Motor neuron (in vitro differentiated cells): Measurements from ENCODE around the gene RAB9B. TPM values are rescaled to one million over a fixed set of nuclear protein-coding genes. Genes with fewer than 3 reads are reported as not detected.

Source experiments
- ATAC-seq, 8 experiments: fragments of 200-7000 bp; cut with Tn5 transposase; replicated peaks in 6 of 8; 2 replicates each; pipeline ENCODE4 v1.8.0; 2021; ENCODE audit warnings: mild to moderate bottlenecking in 8 of 8, moderate library complexity in 8 of 8
- H3K27ac ChIP-seq, 2 donors: fragments of 250-450 bp; sonication (Bioruptor Pico); 2 replicates each; pipeline ENCODE4 v1.9.0; 2021; ENCODE audit warnings: antibody characterized with exemption in 2 of 2, mild to moderate bottlenecking in 2 of 2, moderate library complexity in 1 of 2
- H3K4me1 ChIP-seq, 2 donors: fragments of 250-450 bp; sonication (Bioruptor Pico); replicated peaks in 1 of 2; 2 replicates each; pipeline ENCODE4 v1.6.1; 2021; ENCODE audit warnings: antibody characterized with exemption in 2 of 2, mild to moderate bottlenecking in 2 of 2, moderate library complexity in 1 of 2
- H3K4me3 ChIP-seq, 5 donors: fragments of 250-450 bp; sonication (Bioruptor Pico); 2 replicates each; pipeline ENCODE4 v1.9.0; 2021; ENCODE audit warnings: antibody characterized with exemption in 5 of 5, mild to moderate bottlenecking in 5 of 5, moderate library complexity in 4 of 5
- WGBS, 10 experiments: fragments of 450-650 bp; shearing (Covaris generic); methylation state at CpG; one replicate each; pipeline ENCODE4 v1.0.0; 2022; 5-methylcytosine and 5-hydroxymethylcytosine counted together
- in situ Hi-C, 9 experiments: fragments of 400-800 bp; cut with MboI; loops; one replicate each; pipeline ENCODE4 v1.15.0; 2021; ENCODE audit warnings: low sequenced_read_pairs in 9 of 9, low pct_unique_long_range_greater_than_20kb in 2 of 9; ENCODE audit not compliant: unreplicated experiment in 9 of 9
- total RNA-seq, 8 experiments: library from RNA; unstranded; fragments of 300-600 nt; gene quantifications; 2 replicates each; pipeline versions ENCODE4 v1.2.3 to v1.2.4, GENCODE V29; 2022

Gene RAB9B
- total RNA-seq, 8 experiments from 2014 or later: 0.15 to 12.7 (median 6.5) TPM

- ATAC-seq: no peak
- WGBS, 10 experiments: 0 to 100% (median 47%) methylated on average over 1 to 2 of the region's 2 CpGs; no CpG with 5 or more reads in 5 of the 10 experiments
- Histone ChIP-seq H3K27ac (no peak overlapping the region), H3K4me1 (no peaks in the 10 kb centered on the region), H3K4me3 (no peak overlapping the region)
- in situ Hi-C loops: loop anchor here in 4 of 9 experiments (25.0 kb wide), 1 partner anchor 263 kb away; no protein-coding TSS in a partner anchor
Measured at GRCh38 chrX:103800318-103800717, 31.7 kb downstream of the RAB9B start.

DNA sequence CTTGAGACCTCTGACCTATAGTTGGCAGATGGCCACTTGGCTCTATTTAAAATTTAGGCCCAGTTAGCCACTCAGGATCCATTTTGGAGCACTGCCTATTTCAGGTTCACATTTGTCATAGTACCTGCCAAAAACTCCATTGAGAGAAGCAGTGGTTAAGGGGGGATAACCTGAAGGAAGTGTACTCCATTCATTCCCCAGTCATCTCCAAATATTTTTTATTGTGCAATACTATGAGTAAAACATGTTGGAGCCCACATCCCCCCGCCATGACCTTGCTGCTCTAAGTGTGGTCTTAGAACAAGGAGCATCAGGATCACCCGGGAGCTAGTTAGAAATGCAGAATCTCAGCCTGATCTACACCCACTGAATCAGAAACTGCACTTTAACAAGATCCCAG is 34.4 kb downstream of the RAB9B start:
- no peak overlapping the region for H3K27ac ChIP-seq
- H3K4me1 ChIP-seq: peaks cover 2 to 19% of the 10 kb centered on the region in 2 donors
- 32% methylated on average over 2 of the region's 2 CpGs; no CpG with 5 or more reads in 9 of the 10 experiments for WGBS, 10 experiments
- no peak overlapping the region for H3K4me3 ChIP-seq
- no peak for ATAC-seq
- in situ Hi-C loops: no loop called here

DNA sequence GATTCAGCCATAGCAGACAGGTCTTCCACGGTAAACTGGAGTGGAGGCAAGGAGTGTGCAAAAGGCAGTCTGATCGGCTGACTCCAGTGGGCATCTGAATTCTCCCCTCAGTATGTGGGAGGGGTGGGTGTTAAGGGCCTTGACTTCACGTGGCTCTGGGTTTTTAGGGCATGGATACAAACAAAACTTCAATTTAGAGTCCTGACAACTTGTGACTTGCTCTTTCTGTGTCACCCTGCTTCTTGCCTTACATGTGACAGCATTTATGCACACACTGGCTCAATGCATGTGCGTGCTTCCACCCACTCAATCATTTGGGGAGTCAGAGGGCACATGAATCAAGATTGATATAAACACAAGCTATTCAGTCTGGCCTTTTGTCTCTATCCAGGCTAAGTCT is 37.9 kb downstream of the RAB9B start:
- peaks cover 2 to 25% of the 10 kb centered on the region in 2 donors for H3K4me1 ChIP-seq
- 10 to 50% (median 14%) methylated on average over 1 to 2 of the region's 4 CpGs; no CpG with 5 or more reads in 7 of the 10 experiments for WGBS, 10 experiments
- H3K27ac ChIP-seq: peak overlapping the region in 1 of 2 donors; percentile 41
- in situ Hi-C loops: no loop called here
- ATAC-seq: peak in 5 of 8 experiments; percentile 76 to 90 (median 79)
- H3K4me3 ChIP-seq: no peak overlapping the region

GRCh38 chrX:103793545-103793940 is 38.5 kb downstream of the RAB9B start:
- H3K4me3 ChIP-seq: no peak overlapping the region
- peak overlapping the region in 1 of 2 donors; percentile 41 for H3K27ac ChIP-seq
- ATAC-seq: peak in 5 of 8 experiments; percentile 27 to 62 (median 46)
- WGBS, 10 experiments: 13 to 100% (median 20%) methylated on average over 1 to 2 of the region's 2 CpGs; no CpG with 5 or more reads in 7 of the 10 experiments
- in situ Hi-C loops: no loop called here
- peaks cover 2 to 25% of the 10 kb centered on the region in 2 donors for H3K4me1 ChIP-seq

DNA sequence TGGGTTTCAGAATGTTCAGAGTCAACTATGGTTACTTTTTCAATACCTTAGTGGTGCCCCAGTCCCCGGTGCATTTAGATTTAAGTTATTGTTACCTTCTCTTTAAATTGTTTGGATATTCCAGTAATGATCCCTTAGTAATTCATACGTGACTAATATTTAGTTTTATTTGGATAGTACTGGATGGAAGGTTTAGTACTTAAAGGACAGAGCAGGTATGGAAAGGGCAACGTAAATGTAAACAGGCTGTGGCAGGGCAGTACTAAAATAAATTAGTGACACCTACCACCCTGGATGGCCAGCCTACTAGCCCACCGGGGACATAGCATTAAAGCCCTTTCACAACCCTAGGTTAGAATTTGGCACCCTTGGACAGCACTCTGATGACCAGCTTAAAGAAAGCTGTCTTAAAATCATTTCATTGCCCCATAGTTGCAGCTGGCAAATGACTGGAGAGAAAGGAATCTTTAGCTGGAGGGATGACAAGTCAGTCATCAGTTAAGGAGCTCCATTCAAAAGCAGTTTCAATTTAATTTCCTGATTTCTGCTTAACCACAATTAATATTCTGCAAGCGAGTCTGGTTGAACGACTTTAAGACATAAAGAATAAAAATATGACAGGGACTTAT is 39.0 kb downstream of the RAB9B start:
- H3K4me1 ChIP-seq: peaks cover 2 to 25% of the 10 kb centered on the region in 2 donors
- no peak overlapping the region for H3K4me3 ChIP-seq
- ATAC-seq: peak in 1 of 8 experiments; percentile 56
- 0 to 57% (median 38%) methylated on average over 1 to 5 of the region's 6 CpGs; no CpG with 5 or more reads in 7 of the 10 experiments for WGBS, 10 experiments
- in situ Hi-C loops: no loop called here
- no peak overlapping the region for H3K27ac ChIP-seq

GRCh38 chrX:103791826-103792485 is 40.1 kb downstream of the RAB9B start:
- H3K4me3 ChIP-seq: no peak overlapping the region
- ATAC-seq: no peak
- 37 to 100% (median 67%) methylated on average over 1 to 2 of the region's 2 CpGs; no CpG with 5 or more reads in 3 of the 10 experiments for WGBS, 10 experiments
- H3K4me1 ChIP-seq: peaks cover 2 to 25% of the 10 kb centered on the region in 2 donors
- in situ Hi-C loops: no loop called here
- no peak overlapping the region for H3K27ac ChIP-seq

- Histone ChIP-seq H3K4me3 (no peak overlapping the region), H3K27ac (no peak overlapping the region), H3K4me1 (peaks cover 2 to 25% of the 10 kb centered on the region in 2 donors)
- ATAC-seq: peak in 3 of 8 experiments; percentile 29 to 39 (median 35)
- WGBS, 10 experiments: 30 to 80% (median 63%) methylated on average over 2 to 3 of the region's 4 CpGs; no CpG with 5 or more reads in 7 of the 10 experiments
- in situ Hi-C loops: no loop called here
Measured at GRCh38 chrX:103791228-103791627, 40.8 kb downstream of the RAB9B start.

DNA sequence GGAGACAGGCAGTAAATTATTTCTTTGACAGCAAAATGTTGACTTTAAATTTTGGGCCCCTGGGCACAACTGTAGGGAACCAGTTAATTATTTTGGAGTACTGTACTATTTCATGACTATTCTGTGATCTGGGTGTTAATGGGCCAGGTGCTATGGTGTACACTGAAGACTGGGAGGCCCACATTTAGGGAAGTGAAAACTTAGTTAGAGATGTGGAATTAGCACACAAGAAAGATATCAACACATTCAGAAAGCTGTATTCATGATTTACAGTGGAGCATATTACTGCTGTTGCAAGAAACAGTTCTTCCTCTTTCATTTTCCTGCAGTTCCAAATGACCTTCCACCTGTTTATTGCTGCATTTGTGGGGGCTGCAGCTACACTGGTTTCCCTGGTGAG is 43.1 kb downstream of the RAB9B start:
- H3K4me3 ChIP-seq: no peak overlapping the region
- peaks cover 2 to 16% of the 10 kb centered on the region in 2 donors for H3K4me1 ChIP-seq
- no peak for ATAC-seq
- in situ Hi-C loops: no loop called here
- H3K27ac ChIP-seq: no peak overlapping the region

GRCh38 chrX:103783971-103784370 is 48.1 kb downstream of the RAB9B start:
- WGBS, 10 experiments: 0 to 100% (median 65%) methylated on average over 1 of the region's 2 CpGs; no CpG with 5 or more reads in 4 of the 10 experiments
- H3K4me1 ChIP-seq: peaks cover 7 to 30% of the 10 kb centered on the region in 2 donors
- in situ Hi-C loops: no loop called here
- no peak overlapping the region for H3K4me3 ChIP-seq
- peak in 2 of 8 experiments; percentile 35 to 75 for ATAC-seq
- no peak overlapping the region for H3K27ac ChIP-seq

DNA sequence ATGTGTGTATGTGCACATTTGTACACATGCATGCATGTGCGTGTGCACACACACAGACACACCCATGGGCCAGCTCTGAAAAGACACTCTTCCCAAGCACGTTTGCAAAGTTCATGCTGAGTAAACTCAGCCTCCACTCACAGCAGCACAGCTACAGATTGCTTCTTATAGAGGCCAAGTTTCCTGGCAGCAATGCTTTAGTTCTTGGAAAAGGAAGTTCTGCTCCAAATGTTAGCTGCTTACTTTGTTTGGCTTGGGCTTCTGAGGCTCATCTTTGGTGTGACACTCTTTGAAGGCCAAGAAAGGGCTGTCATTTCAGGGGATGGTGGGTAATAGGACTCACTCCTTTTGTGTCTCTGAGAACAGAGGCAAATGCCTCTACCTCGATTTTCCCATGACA is 48.9 kb downstream of the RAB9B start:
- no peak for ATAC-seq
- Histone ChIP-seq H3K4me1 (peaks cover 7 to 36% of the 10 kb centered on the region in 2 donors), H3K4me3 (no peak overlapping the region), H3K27ac (no peak overlapping the region)
- in situ Hi-C loops: no loop called here
- 14 to 57% (median 33%) methylated on average over 1 to 3 of the region's 3 CpGs; no CpG with 5 or more reads in 7 of the 10 experiments for WGBS, 10 experiments

DNA sequence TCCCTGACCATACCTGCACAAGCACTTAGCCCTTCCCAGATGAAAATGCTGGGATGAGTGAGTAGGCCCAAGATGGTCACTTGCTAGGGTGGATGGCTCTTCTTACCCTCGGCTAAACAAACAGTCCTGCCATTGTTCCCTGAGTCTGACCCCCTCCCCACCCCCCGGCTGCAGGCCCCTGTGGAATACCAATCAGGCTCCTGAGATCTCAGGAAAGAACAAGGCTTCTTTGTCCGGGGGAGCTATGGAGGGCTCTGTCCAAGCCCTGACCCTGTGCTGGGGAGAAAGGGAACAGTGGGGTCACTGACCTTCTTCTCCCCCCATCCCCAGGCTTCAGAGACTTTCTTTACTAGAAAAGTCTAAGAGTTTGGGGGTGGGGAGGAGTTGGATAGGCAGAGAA is 49.4 kb downstream of the RAB9B start:
- in situ Hi-C loops: no loop called here
- peak in 1 of 8 experiments; percentile 28 for ATAC-seq
- 0% methylated on average over 2 of the region's 3 CpGs; no CpG with 5 or more reads in 9 of the 10 experiments for WGBS, 10 experiments
- Histone ChIP-seq H3K4me3 (no peak overlapping the region), H3K4me1 (peaks cover 7 to 36% of the 10 kb centered on the region in 2 donors), H3K27ac (no peak overlapping the region)

DNA sequence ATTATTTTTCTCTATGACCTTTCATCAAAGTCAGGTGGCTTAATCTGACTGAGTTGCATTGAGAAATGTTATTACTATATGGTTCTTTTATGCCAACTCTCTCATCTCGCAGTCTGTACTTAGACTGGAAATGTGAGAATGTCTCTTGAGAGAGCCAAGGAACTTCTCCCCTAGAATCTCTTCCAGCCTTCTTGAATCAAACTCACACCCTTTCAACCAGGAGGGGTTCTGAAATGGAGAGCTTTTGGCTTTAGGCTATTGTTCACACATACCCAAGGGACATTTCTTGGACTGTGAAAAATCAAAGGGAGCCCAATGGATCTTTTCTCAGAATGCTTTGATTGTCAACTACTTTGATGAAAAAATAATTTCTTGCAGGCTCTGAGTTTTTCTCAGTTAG is 50.4 kb downstream of the RAB9B start:
- Histone ChIP-seq H3K4me1 (peaks cover 7 to 44% of the 10 kb centered on the region in 2 donors), H3K4me3 (no peak overlapping the region), H3K27ac (no peak overlapping the region)
- in situ Hi-C loops: no loop called here
- WGBS, 10 experiments: 71 to 100% (median 100%) methylated on average over 1 of the region's 1 CpG; no CpG with 5 or more reads in 7 of the 10 experiments
- no peak for ATAC-seq

- peaks cover 7 to 44% of the 10 kb centered on the region in 2 donors for H3K4me1 ChIP-seq
- no peak for ATAC-seq
- H3K4me3 ChIP-seq: no peak overlapping the region
- no peak overlapping the region for H3K27ac ChIP-seq
- WGBS, 10 experiments: 100% methylated on average over 2 of the region's 4 CpGs; no CpG with 5 or more reads in 9 of the 10 experiments
- in situ Hi-C loops: no loop called here
Measured at GRCh38 chrX:103781062-103781402, 51.0 kb downstream of the RAB9B start.
